Suppressor macrophage treated with lipopolysaccharide for 1 hour (primary cell): Measurements from ENCODE around the gene SPATA3.

ENCODE experiments used
- DNase-seq, 3 donors: peaks; one replicate each; pipeline ENCODE4 v3.0.0-alpha.2; 2020 to 2022

Gene SPATA3

DNA sequence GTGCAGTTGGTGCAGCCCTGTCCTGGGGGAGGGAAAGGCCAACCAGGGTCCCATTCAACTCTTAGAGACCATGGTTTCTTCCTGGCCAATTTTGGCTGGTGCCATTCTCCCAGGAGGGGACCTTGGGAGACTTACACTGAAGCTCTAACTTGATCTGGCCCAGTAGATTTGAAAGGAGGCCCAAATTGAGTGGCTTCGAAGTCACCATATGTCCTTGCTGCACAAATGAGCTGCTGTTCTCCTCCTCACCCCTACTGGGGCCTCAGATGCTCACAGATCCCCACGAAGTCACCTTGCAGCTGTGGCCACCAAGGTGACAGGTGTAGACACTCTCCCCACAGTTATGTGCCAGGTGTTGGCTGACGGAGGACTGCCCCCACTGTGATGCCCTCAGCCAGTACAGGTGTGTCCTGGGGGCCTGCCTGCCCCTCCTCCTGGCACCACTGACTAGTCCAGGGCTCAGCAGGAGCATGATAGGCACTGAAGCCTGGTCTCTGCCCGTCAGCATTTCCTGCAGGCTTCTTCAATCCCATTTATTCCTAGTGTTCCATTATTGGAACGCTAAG lies 36.7 kb downstream of the SPATA3 start:
- no peak for DNase-seq

DNA sequence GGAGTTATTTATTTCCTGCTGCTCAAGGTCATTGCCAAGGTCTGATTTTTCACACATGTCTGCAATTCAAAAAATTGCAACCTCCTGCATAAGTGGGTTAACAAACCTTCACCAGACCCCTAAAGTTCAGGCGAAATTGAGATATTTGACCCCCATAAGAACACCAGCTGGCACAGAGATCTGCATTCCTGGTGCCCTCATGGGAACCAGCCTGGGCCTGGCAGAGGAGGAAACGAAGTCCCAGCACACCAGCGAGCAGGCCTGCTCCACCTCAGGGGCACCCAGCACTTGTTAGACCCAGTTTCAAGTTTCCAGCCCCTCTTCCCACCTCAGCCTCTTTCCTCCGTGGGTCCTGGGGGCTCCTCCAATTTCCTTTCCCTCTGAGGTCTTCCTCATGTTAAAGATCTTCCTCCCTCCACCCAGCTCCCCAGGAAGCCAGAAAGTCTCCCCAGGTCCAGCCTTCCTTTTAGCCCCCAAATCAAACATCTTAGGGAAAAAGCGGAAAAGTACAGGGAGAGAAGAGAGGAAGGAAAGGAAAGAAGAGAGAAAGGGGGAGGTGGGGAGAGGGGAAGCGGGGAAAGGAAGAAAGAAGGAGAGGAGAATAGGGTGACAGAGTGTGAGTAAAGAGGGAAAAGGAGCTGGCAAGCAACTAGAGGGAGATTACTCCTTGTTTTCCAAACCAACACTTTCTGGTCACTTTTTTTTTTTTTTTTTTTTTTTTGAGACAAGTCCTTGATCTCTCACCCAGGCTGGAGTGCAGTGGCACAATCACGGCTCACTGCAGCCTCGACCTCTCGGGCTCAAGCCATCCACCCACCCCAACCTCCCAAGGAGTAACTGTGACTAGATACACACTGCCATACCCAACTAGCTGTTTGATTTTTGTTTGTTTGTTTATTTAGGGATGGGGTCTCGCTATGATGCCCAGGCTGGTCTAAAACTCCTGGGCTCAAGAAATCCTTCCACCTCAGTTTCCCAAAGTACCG lies 37.5 kb downstream of the SPATA3 start:
- DNase-seq = no peak

DNA sequence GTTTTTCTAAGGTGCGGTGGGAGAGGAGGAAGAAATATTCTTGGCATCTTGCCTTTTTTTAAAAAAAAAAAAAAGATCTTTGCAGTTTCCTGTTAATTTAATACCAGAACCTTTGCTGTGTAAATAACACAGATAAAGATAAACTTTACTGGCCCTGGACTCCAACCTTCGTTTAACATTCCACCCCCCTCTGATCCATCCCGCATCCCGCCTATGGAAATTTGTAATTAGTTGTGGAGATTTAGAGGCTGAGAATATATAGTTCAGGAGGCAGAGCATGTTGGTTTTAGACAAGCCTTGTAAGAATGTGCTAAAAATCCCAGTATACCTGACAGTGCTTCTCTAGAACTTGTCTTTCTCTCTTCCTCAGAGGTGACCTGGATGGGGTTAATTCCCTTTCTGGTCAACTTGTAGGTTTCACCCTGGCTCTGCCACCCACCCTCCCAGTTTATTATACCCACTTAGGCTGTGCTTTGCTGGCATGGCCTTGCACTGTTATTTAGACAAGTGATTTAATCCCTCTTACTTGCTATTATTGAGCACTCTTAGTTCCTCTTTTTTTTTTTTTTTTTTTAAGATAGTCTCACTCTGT lies 38.5 kb downstream of the SPATA3 start:
- no peak for DNase-seq

DNA sequence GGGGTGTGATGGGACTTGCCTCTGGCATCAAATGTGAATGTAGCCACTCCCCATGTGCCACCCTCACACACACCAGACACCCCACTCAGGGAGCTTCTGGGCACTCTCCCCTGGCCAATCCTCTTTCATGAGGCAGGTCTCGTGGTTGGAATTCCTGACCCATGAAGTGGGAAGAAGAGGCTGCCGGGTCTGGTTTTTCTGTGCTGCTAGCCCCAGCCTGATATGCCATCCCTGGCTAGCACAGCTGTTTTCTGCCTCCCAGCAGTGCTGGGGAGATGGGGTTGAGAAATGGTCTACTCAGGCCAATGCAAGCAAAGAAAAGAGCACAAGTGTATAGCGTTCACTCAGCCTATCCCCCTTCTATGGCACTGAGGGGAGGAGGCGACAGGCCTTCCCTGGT lies 40.2 kb downstream of the SPATA3 start:
- DNase-seq = no peak

DNA sequence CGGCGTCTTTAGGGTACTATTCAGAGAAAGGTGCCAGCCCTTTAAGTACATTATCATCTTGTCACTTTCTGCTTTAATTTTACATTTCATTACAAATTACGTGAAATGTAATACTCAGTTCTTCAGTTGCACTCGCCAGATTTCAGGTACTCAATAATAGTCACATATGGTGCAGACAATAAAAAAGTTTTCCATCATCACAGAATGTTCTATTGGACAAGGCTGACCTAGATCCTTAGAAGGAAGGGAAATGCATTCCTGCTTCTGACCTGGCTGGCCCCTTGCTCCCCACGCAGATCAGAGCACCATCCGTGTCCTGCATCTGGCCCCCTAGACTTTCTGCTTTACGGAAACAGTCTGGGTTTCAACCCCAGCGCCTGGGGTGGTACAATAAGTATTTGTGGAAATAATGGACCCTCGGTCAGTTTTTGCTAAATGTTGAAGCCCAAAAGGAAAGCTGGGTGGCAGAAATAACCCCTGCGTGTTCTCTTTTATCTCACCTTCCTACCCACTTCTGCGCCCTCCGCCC lies 40.7 kb downstream of the SPATA3 start:
- DNase-seq = no peak

DNA sequence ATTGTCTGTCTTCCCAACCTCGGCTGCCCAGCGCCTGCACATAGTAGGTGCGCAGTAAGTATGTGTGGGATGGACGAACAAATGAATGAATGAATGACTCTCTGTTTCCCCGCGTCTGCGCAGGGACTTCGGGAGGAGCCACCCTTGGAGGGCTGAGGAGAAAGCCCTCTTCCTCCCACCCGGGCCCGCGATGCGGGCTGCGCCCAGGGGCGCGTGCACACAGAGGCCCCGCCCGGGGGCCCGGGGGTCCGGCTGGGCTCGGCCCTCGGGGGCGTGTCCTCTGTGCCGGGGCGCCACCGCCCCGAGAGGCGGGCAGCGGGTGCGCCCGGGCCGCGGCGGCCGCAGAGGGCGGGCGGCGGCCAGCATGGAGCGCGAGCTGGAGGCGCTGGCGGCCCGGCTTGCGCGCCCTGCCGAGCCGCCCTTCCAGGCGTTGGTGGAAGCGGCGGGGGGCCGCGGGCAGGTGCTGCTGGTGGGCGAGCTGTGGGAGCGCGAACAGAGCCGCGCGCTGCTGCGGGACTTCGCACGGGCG lies 41.3 kb downstream of the SPATA3 start, which contains the start of gene C2orf72:
TSS of gene C2orf72 (plus strand) at position 322 of the 529 bp plus-strand sequence. CDS start at position 365, 43 bp downstream.
- DNase-seq = peak in 1 of 3 donors; percentile 47

DNA sequence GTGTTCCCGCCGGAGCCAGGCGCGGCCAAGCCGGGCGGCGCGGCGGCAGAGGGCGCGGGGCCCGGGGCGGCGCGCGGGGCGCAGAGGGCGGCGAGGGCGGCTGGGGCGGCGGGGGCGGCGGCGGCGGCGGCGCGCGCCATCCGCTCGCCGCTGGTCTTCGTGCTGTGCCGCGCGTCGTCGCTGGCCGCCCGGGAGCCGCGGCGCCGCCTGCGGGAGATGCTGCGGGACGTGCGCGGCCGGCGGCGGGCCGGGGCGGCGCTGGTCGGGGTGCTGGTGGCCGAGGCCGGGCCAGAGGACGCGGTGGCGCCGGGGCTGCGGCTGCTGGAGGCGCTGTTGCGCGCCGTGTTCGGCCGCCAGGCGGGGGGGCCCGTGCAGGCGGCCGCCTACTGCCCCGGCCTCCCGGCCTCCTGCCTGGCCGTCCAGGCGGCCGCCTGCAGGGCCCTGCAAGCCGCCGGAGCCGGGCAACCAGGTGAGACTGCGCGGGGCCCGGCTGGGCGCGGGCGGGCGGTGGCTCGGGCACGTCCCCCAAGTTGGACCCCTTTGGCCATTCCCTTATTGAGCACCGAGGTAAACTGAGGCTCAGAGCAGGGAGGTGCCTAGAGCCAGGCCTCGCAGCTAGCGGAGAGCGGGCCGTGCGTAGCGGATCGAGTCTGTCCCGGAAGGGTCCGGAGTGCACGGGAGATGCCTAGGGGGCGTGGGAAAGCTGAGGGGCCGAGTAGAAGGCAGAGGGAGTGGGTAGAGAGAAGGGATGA lies 42.0 kb downstream of the SPATA3 start:
- DNase-seq = peak in 1 of 3 donors; percentile 58

DNA sequence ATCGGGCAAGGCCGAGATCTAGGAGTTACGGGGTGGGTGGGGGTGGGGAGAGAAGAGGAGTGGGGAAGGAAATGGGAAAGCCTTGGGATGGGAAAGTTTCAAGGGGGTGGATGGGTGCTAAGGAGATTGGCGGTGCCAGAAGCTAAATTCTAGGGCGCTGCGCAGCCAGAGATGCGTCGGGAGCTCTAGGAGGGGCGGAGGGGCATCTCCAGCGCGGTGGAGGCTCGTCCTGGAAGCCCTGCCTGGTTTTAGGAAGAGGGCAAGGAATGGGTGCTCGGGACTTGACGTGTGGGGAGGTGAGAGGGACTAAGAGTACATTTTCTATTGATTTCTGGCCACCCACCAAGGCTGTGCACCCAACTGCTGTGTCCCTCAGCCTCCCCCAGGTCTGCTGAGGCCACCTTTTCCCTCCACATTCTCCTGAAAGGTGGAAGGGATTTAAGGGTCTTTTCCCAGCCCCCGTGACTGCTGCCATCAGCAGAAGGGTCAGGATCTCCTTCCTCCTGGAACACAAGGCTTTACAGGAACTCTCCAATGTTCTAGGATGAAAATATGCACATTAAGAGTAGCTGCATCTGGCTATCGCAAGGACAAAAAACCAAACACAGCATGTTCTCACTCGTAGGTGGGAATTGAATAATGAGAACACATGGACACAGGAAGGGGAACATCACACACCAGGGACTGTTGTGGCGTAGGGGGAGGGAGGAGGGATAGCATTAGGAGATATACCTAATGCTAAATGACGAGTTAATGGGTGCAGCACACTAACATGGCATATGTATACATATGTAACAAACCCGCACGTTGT lies 42.8 kb downstream of the SPATA3 start:
- DNase-seq = no peak

DNA sequence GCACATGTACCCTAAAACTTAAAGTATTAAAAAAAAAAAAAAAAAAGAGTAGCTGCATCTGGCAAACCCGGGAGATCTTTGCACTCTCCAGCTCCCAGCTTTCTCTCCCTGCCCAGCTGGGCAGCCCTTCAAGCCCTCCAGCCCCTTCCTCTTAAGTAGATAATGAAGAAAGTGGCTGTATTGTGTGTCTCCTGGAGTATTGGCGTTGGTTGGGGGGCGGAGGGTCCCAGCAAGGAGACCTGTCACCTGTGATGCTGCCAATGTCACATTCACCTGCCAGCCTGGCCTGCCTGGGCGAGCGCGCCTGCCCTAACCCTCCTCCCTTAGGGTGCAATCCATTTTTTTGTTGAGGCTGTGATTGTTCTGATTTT lies 43.4 kb downstream of the SPATA3 start:
- no peak for DNase-seq

DNA sequence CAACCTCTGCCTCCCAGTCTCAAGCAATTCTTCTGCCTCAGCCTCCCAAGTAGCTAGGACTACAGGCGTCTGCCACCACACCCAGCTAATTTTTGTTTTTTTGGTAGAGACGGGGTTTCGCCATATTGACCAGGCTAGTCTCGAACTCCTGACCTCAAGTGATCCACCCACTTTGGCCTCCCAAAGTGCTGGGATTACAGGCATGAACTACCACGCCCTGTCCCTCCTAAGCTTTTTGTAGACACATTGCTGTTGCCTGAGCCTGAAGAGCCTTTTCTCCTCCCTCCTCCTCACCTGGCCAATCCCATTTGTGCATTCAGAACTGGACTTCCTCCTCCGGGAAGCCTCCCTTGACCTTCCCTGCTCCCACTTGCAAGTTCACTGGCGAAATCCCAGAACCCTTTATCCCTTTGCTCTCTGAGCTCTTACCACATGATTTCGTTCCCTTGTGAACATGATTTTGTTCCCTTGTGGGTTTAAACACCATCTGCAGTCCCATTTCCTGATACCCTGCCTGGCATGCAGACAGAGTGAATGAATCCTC lies 44.0 kb downstream of the SPATA3 start:
- DNase-seq = no peak

DNA sequence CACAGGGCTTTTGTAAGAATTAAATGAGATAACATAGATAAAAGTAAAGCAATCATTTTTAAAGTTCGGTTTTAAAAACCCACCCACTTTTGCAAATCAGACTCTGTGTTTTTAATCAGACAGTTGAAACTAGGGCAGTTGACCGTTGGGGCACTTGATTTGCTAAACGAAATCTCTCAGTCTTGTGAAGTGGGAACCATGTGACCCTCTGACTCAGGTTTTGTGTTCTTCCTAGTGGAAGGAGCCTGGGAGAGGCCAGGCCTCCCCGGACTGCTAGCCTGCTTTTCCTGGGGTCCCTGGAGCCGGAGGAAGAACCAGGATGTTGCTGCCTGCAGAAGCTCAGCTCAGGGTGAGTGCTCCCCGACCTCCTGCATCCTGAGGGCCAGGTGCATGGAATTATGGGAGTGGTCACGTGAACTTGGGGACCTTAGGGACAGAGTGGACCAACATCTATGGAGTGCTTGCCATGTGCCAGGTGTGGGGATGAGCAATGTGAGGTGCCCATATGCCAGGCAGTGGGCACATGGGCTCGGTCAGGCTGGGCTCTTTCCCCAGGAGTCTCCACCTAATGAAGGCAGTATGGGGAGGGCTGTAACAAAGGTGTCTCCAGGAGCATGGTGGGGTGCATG lies 45.3 kb downstream of the SPATA3 start:
- peak in 1 of 3 donors; percentile 30 for DNase-seq

DNA sequence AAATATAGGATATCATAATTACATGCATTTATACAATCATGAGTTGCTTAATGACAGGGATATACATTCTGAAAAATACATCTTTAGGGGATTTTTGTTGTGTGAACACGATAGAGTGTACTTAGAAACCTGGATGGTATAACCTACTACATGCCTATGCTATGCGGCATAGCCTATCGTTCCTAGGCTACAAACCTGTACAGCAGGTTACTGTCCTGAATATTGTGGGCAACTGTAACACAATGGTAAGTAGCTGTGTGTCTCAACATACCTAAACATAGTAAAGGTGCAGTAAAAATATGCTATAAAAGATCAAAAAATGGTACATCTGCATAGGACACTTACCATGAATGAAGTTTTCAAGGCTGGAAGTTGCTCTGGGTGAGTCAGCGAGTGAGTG lies 47.9 kb downstream of the SPATA3 start:
- no peak for DNase-seq

DNA sequence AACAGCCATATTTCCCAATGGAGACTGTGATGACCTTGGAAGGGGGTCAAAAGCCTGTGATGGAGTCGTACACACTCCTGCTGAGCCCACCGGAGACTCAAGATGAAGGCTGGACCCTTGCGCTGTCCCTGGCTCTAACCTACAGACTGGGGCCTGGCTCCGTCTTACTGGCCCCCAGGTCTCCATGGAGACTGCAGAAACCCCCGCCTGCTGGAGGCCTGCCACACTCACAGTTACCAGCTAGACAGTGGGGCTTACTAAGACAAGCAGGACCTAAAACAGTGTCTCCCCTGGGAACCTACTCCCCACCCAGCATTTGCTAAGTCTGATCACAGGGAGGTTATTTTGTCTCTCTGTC lies 51.0 kb downstream of the SPATA3 start:
- DNase-seq = no peak

DNA sequence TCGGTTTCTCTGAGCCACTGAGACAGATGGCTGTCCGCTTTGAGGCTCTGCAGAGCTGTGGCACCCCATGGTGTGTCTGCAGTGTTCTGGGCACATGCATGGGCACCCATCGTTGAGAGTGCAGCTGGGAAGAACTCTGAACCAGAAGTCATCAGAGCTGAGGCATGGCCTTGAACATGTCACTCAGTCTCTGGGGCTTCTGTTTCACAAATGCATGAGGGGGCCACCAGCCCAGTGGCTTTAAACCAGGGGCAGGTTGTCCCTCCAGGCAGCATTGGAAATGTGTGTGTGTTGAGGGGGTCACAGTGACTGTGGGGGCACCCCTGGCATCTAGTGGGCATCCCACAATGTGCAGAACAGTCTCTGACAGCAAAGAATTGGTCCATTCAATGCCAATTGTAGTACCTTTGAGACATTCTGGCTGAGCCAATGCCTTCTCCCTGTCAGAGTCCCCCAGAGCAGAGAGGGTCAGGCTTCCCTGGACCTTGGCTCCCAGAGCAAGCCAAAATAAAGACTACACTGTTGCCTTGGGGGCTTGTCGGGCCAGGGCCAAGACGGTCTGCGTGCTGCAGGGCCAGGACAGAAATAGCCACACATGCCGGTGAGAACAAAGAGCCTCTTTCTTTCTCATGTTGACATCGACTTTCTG lies 51.5 kb downstream of the SPATA3 start:
- no peak for DNase-seq

DNA sequence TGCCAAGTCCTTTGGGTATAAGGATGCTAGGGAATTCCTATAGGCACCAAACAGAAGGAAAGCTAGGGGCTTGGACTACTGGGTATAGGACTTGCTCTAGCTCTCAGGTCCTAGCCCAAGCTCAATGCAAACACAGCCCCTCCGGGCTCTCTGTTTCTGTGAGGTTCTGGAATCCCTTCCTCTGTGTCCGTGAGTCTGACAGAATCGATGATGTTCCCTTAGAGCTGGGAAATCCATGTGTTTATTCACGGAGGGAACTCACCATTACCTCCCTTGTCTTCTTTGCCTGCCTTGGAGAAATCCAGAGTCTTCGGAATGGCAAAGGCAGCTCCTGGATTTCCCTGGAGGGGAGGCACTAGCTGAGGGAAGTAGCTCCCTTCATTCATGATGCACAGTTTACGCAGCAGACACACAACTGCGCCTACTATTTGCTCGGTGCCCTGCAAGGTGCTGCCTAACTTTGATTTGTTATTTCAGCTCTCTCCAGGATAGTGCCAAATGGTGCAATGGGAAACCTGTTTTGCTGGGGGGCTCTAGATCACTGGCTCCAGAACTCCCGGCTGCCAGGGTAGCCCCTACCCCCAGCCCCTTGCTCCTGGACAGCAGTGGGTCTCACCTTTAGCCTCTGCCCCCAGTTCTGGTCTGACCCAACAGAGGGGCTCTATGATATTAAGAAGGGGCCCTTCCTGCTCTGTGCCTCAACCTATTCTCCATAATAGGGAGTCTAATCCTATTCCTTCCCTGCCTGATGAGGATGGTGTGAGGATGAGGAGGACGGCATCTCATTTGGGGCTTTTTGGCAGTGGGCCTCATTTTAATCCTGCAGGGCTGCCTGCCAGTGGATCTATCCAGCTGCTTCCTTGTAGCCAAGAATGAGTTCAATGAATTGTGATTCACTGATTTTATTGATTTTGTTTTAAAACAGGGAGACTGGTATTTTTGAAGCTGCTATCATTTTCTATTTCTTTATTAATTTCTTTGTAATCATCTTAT lies 52.3 kb downstream of the SPATA3 start:
- no peak for DNase-seq

DNA sequence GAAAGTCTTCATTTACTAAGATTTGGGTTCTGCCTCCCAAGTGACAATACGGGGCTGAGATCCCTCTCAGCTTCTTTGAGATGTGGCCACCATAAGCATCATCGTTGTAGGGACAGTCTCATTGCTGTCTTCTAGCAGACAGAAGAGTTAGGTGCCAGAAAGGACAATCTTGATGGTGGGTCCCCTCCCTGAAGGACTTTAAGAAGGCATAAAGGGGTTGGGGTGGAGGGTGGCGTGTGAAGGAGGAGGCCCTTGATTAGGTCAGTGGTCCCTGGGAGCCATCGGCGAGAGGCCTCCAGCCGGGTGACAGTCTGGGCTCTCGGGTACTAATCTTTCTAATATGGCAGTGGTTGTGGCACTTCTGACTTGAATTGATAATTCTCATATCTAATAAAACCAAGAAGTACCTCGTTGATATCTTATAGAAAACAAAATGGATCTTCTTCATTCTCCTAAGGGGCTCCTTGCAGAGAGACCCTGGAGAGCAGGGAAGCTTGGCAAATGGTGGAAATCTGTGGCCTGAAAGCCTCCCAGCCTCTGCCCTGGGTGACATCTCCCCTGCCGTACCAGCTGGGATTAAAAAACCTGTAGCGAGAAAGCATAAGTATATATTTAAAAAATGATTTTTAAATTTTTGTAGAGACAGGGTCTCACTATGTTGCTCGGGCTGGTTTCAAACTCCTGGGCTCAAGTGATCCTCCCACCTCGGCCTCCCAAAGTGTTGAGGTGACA lies 53.5 kb downstream of the SPATA3 start:
- no peak for DNase-seq

DNA sequence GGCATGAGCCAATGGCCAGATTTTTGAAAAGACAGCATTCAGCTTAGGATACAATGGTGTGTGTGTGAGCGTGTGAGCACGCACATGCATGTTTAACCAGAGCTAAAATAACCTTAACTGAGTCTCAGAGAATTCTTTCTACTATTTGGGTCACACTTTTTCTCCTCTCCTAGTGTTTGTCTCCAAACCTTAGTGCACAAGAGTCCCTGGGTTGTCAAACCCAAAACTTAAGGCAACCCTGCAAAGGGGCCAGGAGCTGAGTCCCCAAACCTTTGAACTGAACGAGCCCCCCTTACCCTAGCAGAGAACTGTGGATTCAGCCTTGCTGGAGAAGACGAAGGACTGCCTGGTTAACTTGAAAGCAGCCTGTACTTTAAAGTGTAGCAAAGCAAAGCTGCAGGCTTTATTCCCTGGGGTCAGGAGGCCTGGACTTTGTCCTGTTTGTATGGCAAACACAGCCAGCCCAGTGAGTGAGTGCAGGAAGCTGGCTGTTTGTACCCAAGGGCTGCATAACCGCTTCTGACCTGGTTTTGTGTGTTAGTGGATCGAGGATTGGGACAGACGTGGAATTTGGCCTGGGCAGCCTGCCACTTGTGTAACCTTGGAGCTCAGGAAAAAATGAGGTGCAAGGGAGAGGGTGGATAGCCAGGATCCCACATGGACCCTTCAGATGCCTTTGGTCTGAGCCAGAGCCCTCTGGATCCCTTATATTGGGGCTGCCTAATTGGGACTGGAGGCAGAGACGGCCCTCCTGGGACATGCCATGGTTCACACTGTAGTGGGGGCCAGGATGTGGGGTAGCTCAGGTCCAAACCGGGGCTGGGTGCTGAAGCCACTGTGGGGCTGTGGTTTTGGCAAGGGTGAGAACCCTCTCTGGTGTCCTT lies 54.3 kb downstream of the SPATA3 start:
- DNase-seq = no peak
